Suppressor macrophage treated with lipopolysaccharide for 1 hour (primary cell): ENCODE measurements around the gene RCSD1.

Experiments
- DNase-seq, 3 donors: peaks; one replicate each; pipeline ENCODE4 v3.0.0-alpha.2; 2020 to 2022

RCSD1 gene

DNA sequence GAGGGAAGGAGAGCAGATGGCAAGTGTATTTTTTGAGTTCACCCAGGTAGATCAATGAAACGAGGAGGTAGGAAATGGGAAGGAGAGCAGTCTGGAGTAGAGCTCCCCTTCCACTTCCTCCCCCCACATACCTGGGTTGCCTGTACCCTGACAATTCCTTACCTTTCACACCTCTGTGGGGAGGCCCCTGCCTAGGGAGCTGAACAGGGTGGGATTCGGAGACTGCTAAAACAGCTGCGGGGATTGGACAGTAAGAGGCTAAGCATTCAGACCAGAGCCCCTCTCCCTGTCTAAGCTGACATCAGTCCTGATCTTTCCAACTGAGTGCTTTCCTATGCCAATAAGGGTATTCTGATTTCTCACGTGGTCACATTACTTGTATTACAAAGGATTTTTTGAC is 14.5 kb downstream of the RCSD1 start:
- DNase-seq, result no peak

DNA sequence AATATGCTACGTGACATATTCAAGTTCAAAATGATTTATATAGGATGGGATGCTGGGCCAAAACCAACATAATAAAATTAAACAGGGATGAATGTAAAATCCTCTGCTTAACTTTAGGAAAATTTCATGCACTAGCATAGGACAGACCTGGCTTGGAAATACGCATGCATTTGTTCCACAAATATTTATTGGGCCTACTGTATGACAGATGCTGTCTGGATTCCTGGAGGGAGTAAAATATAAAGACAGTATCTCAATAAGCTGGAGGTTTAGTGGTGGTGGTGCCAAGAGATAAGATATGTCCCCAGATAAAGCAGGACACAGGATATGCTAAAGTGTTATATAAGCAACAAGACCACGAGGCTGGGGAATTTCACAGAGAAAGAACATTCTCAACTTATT is 15.1 kb downstream of the RCSD1 start:
- DNase-seq, result no peak

DNA sequence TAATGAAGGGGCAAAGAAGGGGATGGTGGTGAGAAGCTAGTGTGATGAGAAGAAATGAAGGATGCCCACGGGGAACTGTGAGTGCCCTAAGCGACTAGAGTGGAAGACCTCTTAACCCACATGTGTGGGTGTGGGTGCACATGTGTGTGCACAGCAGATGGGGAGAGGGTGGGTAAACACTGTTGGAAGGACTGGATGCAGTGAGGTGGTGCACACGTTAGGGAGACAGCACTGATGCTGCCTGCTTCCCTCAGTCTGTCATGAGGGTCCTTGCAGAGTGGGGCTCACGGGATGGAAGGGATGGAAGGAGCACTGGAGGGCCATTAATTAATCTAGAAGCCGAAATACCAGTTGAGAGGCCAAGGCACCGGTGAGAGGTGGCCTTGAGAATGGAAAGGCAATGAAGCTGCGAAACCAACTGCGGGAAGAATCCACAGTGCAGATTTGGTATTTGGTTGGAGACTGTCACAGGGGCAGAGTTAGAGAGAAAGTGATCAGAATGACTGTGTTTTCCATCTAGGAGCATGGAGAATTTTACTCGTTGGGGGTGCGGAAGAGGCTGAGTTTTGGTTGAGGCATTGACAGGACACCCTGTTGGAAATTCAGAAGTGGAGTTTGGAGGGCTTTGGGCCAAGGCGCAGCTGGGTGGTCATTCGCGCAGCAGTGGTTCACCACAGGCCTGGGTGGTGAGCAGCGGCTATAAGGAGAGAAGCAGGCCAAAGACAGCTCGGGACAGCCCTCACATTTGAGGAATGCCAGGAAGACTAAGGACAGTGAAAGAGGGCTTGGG is 15.8 kb downstream of the RCSD1 start:
- DNase-seq, result no peak

DNA sequence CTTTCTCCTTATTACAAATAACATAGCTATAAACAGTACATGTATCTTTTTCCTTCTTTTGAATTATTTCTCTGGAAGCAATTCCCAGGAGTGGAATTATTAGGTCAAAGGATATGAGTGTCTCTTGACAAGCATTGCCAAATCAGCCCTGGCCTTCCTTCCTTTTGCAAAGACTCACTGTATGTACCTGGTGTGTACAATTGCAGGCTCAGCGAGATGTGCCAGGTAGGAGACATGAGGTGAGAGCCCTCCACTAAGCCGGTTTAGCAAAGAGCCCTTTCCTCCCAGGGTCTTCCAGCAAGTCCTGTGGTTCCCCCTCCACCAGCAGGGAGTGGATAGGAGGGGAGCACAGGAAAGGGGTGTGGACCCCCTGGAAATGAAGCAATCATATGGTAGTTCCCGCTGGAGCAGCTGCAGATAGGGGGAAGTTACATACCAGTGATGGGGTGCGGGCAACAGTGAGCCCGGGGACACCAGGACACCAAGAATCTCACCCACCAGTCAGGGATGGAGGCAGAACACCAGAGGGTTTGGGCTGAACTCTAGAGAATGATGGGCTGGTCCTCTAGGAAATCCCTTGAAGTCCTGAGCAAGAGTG is 18.3 kb downstream of the RCSD1 start:
- peak in 2 of 3 donors; percentile 25 to 39 for DNase-seq

DNA sequence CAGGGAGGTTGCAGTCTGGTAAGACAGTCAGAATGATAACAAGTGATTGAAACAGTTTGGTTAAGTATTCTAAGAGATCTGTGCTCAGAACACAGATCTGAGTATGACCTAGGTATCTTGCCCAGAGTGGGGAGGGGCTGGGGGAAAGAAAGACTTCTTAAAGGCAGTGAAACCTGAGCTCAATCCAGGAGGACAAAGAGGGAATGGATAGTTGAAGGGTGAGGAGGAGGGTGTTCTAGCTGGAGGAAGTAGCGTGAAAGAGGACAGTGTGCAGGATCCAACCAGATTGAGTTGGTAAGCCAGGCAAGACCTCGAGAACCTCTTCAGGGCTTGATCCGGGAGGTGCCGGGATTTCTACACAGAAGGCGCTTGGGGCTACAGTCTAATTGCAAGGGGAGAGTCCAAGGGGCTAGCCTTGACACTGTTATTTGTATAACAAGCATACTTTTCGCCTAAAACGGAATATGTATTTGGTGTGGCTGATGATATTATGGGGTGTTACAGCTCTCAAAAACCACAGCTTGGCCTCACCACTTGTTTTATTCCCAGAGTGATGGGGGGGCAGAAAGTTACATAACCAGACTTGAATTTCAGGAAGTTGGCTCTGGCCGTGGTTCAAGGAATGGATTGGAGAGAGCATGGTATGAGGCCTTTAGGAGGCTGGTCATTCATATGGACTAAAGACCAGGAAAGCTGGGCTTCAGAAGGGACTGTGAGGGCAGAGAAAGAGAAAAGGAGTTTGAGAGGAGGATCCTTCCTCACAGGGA is 19.1 kb downstream of the RCSD1 start:
- peak; percentile 34 to 64 (median 47) for DNase-seq

DNA sequence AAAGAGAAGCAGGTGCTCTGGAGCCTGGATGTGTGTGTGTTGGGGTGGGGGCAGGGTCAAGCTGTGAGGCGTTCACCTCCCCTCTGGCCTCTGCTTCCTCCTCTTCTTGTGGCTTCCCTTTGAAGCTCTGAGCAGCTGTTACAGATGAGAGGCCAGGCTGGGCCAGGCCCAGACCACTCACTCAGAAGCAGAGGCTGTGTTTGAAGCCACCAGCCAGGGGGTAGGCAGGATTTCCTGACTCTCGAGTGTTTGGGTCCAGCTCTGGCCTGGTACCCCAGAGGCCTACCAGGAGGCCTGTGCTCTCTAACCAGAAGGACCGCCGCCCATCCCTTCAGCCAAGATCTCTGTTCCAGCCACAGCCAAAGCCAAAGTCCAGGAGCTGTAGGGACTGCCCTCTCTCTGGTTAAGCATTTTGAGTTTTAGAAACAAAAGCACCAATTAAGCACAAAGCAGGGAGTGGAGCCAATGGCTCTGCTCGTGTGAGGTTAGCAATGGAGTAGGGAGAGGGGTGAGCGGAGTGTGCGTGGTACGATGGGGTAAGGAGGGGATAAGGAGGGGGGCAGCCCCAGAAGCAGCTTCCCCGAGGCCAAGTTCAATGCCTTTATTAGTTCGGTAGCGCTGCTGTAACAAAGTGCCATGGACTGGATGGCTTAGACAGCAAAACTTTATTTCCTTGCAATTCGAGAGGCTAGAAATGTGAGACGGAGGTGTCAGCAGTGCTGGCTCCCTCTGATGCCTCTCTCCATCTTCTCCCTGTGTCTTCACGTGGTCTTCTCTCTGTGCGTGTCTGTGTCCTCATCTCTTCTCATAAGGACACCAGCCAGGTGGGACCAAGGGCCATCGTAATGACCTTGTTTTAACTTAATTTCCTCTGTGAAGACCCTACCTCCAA is 20.5 kb downstream of the RCSD1 start:
- DNase-seq, result peak in 1 of 3 donors; percentile 21

DNA sequence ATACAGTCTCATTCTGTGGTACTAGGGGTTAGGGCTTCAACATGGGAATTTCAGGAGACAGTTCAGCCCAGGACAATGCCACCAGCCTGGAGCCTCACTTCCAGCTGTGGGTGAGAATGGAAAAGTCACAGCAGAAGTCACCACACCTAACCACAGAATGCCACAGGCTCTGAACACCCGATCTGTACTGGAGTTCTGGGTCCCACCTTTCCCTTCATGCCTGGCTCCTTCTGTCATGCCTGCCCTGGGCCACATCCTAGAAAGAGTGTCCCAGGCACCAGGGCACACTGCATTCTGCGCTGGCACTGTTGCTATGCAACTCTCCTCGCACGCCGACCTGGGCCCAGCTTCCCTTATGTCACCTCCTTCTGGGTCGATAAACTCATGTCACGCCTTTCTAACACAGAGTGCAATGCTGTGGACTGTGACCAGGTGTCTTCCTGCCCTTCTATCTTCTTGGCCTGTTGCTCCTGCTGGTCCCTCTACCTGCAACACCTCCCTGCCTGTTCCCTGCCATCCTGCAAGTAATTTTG is 21.2 kb downstream of the RCSD1 start:
- DNase-seq, result no peak

DNA sequence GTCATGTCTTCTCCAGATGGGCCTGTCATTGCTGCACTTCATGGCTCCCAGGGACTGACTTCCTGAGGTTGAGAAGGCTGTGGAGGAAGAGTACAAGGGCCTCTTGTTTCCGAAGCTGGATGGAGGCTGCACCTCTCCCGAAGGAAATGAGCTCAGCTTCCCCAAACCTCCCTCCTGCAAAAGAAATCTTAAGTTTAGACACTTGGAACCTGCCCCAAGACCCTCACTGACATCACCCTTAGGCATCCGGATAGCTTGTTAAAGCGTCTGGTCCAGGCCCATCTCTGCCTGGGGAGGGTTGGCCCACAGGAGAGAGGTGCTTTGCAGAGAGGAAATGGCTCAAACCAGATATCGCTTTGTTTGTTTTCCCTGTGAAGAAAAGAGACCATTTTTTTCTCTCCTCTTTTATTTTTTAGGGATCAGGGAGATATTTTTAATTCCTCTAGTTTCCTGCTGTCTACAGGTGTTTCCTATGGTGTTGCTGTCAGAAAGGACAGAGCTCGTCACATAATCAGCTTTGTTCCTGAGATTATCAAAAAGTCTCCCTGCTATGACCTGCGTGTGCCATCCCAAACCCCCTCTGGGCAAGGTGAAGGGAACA is 25.0 kb downstream of the RCSD1 start:
- no peak for DNase-seq

DNA sequence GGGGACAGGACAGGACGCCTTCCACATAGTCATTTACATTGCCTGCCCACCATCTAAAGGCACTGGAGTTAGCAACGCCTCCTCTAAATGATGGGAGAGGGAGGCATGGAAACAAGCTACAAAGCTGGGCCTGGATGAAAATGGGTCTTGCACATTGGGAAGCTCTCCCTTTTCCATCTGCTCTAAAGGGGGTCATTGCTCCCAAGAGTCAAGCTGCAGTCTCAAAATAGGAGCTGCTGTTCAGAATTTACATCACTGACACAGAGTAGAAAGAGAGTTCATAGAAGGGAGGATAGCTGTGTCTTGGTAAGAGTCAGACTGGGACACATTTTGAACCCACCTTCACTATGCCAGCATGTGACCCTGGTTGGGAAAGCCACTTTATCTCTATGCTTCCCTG is 26.6 kb downstream of the RCSD1 start:
- no peak for DNase-seq

DNA sequence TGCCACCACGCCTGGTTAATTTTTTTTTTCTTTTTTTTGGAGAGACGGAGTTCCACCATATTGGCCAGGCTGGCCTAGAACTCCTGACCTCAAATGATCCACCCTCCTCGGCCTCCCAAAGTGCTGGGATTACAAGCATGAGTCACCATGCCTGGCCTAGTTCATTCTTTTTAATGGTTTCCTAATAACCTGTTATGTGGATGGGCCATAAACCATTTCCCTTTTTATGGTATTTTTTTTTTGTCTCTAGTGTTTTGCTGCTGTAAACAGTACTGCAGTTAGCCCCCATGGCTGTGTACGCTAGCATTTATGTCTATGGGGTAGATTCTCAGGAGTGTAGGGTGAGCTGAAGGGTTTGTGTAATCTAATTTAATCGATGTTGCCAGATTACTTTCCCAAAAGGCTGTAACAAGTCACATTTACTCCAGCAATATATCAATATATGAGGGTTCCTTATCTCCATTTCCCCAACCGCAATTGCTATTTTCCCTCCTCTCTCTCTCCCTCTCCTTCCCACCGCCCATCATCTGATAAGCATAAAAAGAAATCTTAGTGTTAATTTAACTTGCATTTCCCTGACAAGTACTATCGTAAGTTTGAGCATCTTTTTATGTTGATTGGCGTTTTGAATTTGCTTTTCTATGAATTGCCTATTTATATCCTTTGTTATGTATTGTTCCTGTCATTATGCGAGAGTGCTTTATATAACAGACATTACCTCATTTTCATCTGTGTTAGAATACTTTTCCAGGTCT is 28.7 kb downstream of the RCSD1 start:
- DNase-seq, result peak; percentile 45 to 71 (median 60)

DNA sequence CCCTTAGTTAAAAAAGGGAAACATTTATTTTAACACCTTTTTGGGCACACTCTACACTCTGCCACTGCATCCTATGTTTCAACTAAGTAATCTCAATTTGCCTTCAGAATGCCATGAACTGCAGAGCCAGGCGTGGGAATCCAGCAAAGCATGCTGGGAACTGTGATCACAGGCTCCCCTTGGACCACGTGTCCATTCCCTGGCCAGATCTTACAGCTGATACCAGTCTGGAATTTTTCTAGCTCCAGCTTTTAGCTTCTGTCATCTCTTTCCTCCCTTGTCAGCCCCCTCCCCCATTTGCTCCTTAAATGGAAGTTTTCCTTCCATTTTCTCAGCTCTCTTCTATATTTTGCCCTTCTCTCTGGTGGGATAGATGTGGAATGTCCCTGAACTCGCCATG is 29.4 kb downstream of the RCSD1 start:
- DNase-seq, result no peak

DNA sequence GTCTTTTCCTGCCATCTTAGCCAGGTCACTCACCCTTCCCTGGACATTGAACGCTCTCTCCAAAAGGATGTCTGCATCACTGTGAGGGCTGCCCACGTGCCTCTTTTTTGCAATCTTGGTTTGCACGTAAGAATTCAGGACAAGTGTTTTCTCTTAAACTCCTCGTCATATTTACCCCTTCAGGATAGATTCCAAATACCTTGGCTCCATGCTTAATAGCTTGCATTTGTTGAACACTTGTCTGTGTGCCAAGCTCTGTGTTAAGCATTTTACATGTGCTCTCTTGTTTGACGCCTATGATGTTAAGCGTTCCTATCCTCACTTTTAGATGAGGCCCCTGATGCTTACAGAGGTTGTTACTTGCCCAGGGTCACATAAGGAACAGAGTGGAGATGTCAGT is 29.8 kb downstream of the RCSD1 start:
- DNase-seq, result no peak

DNA sequence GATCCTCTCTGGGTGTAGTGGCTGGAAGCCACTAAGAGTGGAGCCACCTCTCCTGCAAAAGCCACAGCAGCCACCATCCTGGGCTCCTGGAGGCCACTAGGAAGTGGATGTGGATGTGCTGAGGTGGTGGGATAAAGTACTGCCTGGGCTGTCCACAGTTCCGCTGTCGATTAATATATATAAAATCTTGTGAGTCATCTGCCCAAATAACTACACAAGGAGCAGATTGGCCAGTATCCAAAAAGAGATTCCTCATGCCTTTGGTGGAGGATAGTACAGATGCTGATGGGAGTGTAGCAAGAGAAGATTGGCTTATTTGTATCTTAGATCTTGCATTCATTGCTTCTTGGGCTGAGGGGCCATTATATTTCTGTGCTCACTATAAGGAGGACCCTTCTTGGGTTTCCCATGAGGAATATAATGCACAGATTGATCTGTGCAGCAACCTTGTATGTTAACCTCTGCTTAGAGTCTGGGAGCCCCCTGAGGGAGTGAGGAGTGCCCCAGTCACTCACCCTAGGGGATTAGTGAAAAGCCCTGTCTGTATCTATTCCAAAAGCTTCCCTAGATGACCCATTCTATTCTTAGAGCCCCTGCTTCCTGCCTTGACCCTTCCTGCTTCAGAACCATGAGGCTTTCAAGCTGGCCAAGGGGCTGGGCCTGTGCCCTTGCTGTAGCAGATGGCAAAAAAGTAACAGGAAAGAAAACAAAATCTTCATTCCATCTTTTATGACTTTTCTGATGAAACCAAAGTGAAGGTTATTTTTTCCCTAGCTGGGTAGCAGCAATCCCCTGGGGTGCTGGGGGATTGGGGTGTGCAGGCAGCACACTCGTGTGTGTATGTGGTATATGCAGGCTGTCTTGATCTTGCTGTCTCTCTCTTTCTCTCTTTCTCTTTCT is 31.7 kb downstream of the RCSD1 start:
- peak in 2 of 3 donors; percentile 28 to 44 for DNase-seq

DNA sequence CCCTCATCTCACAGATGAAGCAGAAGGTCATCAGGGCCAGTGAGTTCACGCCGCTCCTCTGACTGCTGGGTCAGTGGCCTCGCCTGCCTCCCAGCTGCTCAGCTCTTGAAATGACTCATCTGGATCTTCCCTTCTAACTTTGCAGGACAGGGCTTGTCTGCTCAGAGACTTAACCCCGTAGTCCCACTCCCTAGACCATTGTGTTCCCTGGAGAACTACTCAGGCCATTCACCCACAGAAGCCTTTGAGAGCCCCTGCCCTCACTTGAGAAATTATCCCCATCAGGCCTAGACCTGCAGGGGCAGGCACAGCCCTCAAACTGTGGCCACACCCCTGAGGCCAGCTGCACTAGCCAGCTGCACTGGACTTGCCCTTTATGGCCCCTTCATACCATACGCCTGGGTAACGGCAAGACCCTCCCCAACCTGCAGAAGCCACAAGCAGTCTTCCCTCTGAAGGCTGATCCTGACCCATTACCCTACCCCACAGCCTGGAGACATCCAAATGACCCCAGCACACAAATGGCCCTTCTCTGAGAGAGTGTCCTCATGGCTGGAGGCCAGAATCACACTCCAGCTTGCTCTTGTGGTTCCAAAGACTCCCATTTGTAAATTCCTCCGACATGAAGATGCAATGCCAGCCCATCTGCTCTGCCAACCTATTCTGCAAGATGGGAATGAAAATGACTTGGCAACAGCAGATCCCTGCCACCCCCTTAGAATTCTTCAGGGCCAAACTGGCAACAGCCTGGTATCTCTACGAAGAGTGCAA is 33.2 kb downstream of the RCSD1 start:
- peak; percentile 76 to 81 (median 80) for DNase-seq

DNA sequence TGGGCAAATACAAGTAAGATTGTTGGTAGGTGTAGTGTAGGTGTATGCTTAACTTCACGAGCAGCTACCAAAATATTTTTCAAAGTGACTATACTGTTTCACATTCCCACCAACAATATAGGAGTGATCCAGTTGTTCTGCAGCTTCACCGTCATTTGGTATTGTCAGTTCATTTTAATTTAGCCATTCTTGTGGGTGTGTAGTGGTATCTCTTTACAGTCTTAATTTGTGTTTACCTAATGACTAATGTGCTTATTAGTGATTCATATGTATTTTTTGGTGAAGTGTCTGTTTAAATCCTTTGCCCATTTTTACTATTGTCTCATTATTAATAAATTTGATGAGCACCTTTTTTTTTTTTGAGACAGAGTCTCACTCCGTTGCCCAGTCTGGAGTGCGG is 35.4 kb downstream of the RCSD1 start:
- no peak for DNase-seq

DNA sequence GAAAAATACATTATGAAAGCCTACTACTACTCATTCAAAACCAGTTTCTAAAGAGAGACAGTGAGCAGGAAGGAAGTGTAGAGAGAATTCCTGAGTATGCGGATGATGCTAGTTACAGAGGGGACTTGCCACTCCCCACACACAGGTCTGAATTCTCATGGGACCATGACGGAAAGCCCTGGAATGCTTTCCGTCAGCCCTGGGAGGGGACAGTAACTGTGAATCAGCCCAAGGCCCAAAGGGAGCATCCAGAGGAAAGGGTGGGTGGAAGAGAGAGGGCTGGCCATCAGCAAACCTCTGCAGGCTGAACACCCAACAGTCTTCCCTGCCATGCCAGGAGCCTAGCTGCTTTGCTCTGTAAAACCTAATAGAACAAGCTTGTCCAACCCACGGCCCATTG is 36.4 kb downstream of the RCSD1 start:
- peak; percentile 34 to 60 (median 51) for DNase-seq

DNA sequence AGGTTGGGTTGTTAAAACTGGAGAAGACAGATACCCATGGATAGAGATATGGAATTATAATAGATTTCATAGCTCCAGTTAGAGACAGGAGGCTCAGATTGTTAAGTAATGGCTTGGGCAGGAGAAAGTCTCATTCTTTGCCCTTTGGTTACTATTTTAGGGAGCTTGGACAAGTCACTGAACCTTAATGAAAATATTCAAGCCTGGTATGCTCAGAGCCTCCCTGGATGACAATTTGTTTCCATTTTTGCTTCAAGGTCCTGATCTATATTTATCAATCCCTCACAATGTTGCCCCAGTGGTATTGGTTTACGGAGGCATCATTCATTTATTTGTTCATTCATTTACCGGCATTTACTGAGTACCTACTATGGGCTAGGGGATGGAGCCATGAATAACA is 37.5 kb downstream of the RCSD1 start:
- no peak for DNase-seq

DNA sequence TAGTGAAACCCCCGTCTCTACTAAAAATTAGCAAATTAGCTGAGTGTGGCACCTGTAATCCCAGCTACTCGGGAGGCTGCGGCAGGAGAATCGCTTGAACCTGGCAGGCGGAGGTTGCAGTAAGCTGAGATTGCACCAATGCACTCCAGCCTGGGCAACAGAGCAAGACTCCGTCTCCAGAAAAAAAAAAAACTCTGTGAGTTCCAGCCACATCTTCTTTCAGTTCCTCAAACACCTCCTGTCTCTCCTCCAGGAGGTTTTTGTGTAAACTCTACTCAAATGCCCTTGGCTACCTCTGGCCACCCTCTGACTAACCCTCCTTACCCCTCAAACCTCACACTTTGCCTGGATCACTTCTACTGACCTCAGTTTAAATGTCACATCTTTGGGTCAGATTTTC is 38.1 kb downstream of the RCSD1 start:
- no peak for DNase-seq
